Cardiac septum (tissue), 1 donor: ENCODE data around the gene FAM151A. TPM values are rescaled to one million over a fixed set of nuclear protein-coding genes. Genes with fewer than 3 reads are reported as not detected.
"Not testable (repeated sequence)": the region's sequence is repeated elsewhere in the genome, so short reads cannot be mapped to it uniquely, and the experiment has no call there.

Experiments used
- DNase-seq: peaks from one replicate; pipeline ENCODE4 v3.0.0-alpha.2; 2020; ENCODE audit warnings: low spot score
- intact Hi-C: fragments of 100-400 bp; cut with DNase I; formaldehyde crosslinking; loops from one replicate; pipeline ENCODE4 v1.14.0; 2022
- total RNA-seq: library from RNA; stranded (reverse); fragmentation: NEBNext Ultra II Directional; extraction: Animal tissue kit (Norgen Biotek cat#: 25700); gene quantifications from one replicate; pipeline ENCODE4 v1.2.1, GENCODE V29; 2021
- donor health status: DM: no; HTN: no; CAD: no.

The FAM151A gene
- total RNA-seq, 1 donor from 2014 or later: 0.22 TPM

DNA sequence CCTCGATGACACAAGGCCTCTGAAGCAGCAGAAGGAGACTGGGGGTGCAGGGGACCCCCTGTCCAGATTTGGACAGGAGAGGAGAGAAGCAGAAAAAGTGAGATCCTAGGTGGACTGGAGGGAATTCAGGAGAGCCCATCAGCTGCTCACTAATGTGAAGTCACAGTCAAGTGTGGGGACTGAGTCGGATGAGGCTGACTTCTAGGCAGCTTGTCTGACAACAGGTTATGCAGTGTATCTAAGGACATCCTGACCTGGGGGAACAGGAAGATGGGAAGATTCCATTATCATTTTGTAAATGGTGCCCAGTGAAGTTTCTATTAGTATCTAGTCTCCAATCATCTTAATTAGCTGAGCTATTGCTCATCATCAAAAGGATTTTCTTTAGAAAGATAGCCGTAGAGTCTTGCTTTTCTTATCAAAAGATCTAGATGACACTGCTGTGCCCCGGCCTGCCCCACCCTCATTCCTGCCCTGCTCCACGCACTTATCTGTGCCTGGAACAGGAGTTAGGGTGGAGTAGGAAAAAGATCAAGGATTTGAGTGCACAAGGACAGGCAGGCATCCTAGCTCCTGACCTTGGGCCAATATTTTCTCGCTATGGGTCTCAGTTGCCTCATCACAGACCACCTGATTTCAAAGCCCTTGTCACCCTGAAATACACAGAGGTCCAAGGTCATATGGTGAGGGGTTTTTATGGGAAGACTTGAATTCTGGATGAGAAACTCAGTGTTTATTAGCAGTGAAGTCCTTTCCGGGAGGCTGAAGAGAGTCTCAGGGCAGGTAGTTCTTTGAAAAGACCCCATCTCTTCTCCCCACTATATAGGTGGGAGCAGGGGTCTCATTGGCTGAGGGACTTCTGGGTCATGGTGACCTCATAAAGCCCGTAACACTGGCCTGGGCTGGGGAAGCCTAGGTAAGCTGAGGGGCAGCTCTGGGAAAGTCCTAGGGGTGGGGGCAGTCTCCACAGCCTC is 17.8 kb upstream of the FAM151A start, which contains the start of gene MROH7:
Gene MROH7 (plus strand): TSS at position 924 of the 974 bp plus-strand sequence. CDS start 11,141 bp downstream, outside the sequence.
- intact Hi-C loops: no loop called here
- DNase-seq: no peak

DNA sequence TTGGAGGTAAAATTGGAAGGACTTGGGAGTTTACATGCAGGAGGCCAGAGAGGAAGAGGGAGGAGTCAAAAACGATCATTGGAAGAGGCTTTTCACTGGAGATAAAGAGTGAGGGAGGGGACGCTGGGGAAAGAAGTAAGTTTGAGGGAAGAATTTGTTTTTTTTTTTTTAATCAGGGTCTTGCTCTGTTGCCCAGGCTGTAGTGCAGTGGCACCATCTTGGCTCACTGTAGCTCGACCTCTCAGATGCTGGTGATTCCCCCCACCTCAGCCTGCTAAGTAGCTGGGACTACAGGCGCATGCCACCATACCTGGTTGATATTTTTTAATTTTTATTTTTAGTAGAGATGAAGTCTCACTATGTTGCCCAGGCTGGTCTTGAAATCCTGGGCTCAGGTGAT is 17.0 kb upstream of the FAM151A start:
- intact Hi-C loops: no loop called here
- no peak for DNase-seq

DNA sequence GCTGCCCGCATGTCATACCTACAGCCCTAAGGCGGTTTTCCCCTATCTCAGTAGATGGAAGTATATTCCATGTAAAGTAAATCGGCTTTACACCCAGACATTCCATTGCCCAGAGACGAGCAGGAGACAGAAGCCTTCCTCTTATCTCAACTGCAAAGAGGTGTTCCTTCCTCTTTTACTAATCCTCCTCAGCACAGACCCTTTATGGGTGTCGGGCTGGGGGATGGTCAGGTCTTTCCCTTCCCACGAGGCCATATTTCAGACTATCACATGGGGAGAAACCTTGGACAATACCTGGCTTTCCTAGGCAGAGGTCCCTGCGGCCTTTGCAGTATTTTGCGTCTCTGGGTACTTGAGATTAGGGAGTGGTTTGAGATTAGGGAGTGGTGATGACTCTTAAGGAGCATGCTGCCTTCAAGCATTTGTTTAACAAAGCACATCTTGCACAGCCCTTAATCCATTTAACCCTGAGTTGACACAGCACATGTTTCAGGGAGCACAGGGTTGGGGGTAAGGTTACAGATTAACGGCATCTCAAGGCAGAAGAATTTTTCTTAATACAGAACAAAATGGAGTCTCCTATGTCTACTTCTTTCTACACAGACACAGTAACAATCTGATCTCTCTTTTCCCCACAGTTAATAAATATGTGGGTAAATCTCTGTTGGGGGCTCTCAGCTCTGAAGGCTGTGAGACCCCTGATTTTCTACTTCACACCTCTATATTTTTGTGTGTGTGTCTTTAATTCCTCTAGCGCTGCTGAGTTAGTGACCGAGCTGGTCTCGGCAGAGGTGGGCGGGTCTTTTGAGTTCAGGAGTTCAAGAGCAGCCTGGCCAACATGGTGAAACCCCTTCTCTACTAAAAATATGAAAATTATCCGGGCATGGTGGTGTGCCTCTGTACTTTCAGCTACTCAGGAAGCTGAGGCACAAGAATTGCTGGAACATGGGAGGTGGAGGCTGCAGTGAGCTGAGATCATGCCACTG is 13.4 kb upstream of the FAM151A start:
- intact Hi-C loops: not testable (repeated sequence)

DNA sequence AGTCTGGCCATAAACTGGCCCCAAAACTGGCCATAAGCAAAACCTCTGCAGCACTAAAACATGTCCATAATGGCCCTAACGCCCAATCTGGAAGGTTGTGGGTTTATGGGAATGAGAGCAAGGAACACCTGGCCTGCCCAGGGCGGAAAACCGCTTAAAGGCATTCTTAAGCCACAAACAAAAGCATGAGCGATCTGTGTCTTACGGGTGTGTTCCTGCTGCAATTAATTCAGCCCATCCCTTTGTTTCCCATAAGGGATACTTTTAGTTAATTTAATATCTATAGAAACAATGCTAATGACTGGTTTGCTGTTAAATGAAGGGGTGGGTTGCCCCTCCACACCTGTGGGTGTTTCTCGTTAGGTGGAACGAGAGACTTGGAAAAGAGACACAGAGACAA is 12.5 kb upstream of the FAM151A start:
- intact Hi-C loops, DNase-seq: not testable (repeated sequence)

More for the DNA sequence above, 13.4 kb upstream of the FAM151A start:
- not testable (repeated sequence) for DNase-seq

DNA sequence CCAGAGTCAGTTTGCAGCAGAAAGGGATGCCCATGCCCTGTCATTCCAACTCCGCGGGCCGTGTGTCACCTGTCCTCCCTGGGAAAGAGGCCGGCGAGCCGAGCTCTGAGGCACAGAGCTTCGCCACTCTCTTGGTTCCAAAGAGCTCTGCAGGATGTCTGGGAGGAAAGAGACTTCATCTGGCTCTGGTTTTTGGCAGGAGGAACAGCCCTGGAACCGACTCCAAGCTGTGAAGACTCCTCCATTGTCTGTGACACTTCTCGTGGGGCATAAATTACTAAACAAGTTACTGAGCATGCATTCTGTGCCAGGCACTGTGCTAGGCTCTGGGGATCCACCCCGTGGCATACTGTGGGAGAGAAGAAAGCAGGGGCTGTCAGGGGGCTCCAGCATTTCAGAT is 3.9 kb upstream of the FAM151A start:
- intact Hi-C loops: no loop called here
- no peak for DNase-seq

DNA sequence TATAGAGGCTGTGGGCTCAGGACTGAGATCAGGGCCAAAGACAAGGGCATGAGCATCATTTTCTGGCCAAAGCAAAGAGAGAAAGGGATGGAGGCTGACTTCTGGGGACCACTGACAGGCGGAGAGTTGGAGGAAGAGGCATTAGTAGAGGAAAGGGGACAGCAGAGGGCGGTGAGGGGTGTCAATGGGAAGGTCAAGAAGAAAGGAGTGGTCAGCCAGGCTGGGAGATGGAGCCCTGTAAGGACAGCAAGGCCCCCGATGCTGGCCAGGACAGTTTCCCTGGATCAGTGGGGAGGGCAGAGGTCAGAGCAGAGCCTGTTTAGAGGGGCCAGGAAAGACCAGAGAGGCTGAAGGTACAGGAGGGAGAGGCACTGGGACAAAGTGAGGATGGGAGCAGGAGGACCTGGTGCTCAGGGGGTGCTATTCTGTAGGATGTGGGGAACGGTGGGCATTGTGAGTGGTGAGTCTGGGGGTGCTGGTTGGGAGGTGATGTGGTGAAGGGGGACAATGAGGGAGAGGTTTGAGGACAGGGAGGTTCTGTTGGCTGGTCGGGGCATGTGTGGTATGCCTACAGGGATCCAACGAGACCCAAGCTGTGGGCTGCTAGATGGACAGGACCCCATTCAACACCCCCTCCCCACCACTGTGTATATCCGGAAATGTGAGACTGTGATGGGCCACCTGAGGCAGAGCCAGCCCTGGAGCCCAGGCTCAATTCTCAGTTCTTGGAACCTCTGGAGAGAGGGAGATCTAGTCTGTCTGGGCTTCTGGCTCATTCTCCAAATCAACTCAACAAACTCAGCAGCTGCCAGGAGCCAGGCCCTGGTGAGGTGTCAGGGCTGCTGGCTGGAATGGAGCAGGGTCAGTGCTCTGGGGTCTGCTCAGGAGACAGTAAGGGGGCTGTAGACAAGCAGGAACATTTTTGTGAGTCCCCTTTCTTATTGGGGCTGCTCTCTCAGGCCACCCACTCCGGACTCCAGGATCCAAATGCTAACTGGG is 1.4 kb upstream of the FAM151A start:
- no peak for DNase-seq
- intact Hi-C loops: no loop called here

DNA sequence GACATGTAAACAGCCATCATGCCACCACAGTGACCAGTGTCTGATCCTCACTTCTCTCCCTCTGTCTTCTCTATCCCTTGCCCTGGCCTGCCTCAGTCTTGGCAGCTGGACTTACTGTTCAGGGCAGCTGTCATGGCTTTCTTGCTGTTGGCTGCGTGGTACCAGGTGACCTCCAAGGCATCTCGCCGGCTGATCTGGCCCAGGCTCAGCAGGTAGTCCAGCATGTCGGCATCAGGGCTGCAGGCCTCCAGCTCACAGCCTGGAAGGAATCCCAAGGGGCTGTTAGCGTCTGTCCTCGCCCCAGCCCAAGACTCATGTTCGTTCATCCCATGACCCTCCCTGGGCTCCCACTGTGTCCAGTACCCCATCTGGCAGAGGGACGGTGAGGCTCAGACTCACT is 3.6 kb downstream of the FAM151A start:
- DNase-seq: no peak
- intact Hi-C loops: no loop called here

DNA sequence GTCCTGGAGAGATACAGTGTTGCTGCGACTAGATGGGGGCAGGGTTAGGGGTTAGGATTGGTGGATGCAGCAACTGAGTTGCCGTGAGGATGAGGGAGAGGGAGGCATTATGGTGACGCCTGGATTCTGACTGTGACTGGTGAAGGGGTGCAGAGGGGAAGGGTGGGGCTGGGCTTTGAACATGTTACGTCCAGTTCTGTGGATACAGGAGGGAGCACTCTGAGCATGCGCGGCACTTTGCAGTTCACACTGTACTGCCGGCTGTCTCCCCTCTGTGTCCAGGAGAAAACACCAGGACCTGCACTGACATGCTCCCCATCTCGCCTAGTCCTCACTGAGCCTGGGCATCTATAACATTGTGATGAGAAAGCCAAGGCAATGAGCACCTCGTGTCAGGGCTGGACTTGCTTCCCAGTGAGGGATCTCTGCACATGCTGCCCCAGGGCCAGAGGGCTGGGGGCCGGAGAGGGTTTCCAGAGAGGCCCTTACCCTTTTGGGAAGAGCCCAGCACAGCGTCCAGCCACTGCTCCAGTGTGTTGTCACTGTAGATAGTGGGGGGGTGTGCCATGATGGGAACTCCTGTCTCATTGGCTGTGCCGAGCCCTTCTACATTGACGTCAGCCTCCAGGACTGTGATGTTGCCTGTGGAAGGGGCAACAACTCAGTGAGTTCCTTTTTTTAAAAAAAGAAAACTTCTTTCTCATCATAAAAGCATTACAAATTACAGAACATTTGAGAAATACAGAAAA is 7.6 kb downstream of the FAM151A start:
- intact Hi-C loops: no loop called here
- no peak for DNase-seq

DNA sequence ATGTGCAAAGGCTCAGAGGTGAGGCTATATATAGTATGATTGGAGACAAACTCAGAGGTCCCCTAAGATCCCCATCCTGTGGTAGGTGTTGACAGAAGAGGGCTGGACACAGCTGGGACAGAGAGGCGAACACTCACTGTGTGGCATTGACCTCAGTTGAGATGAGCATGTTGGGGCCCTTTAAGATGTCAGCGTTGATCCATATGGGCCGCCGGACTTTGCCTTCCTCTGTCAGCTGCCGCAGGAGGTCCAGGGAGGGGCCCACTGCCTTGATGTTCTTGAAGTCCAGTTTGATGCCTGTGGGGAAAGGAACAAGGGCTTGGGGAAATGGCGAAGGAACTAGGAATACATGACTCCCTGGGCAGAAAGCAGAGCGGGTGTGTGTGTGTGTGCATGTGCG is 8.8 kb downstream of the FAM151A start:
- intact Hi-C loops: no loop called here

DNA sequence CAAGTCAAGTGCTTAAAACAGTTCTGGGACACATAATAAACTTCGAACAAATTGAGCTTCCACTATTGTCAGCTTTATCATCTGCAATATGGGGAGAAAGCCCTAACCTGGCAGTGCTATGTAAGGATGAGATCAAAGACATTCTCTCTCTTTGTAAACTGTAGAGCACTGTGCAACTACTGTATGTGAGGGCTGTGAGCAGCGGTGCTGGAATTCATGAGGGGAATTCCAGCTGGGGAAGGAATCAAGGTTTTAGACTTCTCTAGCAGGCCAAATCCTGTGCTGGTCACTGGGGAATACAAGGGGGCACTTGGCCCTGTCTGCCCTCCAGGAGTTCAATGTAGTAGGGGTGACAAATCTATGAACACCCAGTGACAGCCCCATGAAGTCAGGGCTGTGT is 9.3 kb downstream of the FAM151A start:
- intact Hi-C loops: no loop called here
- DNase-seq: no peak

More for the DNA sequence above, 8.8 kb downstream of the FAM151A start:
- DNase-seq: no peak

DNA sequence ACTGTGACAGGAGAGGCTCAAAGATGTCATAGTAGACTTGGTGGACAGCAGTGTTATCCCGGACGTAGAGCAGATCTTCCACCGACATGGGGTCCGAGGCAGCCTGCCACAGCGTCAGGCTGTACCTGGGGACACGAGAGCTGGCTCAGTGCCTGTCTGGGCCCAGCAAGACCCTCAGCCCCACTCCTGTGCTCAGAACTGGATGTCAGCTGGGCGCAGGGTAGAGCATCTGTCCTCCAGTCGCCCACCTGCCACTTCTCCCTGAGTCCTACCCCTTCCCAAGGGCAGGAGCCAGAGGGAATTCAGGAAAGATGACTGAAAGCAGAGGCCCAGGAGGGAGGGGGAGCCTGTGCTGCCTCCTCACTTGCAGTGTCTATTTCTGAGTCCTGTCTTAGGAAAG is 11.7 kb downstream of the FAM151A start:
- DNase-seq: no peak
- intact Hi-C loops: no loop called here

DNA sequence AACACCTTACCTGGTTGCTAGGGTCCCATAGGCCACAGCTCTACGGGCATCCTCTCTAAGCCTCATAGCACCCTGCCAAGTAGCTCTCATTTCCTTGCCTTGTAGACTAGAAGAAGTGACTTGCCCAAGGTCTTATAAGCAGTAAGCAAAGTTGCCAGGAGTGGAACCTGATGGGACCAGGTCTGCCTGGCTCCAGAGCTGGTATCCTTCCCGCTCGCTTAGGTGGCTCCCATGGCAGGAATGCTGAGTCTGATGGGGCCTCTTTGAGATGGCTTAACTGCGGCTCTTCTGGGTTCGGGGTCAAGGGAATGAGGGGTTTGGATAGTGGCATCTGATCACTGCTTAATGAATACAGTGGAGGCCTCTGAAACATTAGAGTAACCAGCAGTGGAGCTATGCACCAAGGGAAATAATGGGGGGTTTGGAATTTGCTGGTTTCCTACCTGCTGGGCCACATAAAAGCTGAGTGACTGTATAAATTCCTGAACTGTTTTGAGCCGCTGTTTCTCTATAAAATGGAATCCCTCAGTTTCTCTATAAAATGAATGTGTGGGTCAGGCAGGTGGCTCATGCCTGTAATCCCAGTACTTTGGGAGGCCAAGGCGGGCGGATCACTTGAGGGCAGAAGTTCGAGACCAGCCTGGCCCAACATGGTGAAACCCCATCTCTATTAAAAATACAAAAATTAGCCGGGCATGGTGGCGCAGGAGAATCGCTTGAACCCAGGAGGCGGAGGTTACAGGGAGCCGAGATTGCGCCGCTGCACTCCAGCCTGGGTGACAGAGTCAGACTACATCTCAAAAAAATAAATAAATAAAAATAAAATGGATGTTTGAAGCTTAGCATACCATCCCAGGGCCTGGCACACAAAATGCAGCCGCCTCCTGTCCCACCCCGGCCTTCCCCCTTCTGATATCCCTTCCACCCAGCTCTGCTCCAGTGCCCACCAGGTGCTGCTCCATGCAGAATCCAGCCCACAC is 12.4 kb downstream of the FAM151A start:
- intact Hi-C loops: no loop called here
- DNase-seq: no peak

DNA sequence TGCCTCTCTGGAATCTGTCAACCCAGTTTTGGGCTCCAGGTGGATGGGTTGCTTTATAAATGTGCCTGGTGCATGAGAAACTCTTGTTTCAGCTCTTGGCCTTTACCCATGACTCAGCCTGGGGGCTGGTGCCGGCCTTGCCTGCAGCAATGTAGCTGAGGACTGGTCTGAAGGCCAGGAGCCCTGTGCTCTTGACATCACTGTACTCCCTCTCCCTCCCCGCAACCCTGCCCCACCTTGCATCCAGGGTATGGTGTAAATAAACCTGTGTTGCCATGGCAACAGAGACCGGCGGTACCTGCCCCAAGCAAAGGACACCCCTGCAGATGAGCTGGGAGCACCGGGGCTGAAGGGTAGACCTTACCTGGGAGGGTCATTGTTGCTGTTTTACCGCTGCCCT is 13.3 kb downstream of the FAM151A start:
- DNase-seq: no peak
- intact Hi-C loops: no loop called here

DNA sequence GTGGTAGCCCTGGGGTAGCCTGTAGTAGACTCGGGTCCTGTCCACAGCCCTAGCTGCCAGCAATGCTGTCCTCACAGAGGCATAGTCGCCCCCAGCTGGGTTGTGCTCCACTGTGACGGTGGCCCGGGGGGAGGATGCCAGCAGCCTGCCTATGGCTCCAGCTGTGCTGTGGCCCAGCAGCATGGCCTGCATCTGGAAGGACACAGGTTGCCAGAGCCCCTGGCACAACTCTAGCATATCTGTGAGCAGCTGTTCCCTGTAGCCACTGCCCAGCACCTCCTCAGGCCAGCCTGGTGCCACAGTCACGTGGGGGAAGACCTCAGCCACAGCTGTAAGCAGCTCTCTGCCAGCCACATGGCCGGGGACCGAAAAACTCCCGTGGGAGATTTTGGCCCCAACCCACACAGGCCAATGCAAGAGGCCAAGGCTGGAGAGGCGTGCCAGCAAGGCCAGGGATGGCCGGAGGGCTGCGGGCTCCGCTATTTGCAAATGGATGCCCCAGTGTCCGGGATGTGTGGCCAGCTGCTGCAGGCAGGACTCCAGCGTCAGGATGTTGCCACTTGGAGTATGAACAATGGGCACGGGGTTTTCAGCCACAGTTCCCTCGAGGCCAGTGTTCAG is 13.9 kb downstream of the FAM151A start:
- no peak for DNase-seq
- intact Hi-C loops: no loop called here

DNA sequence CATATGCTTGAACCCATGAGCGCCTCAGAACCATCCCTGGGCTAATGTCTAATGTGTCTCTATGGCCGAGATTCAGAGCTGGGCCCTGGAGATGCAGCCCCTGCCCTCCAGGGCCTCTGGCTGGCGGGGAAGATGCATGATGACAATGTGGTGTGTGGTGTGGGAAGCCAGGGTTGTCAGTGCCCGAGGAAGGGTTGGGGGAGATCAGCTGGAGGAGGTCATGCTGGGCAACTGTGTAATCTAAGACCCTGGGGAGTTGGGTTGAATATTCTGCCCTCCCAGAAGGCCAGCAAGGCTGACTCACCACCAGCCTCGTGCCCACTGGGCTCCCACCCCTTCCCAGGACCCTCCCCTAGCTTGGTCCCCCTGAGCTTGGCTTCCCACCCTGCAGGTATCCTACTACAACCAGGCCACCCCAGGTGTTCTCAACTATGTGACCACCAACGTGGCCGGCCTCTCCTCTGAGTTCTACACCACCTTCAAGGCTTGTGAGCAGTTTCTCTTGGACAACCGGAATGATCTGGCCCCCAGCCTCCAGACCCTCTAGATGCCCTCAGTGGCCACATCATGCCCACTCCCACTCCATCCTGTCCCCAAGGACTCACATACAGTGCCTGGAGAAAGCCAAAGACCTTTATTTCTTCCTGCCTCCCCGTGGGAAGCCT is 14.6 kb downstream of the FAM151A start:
- intact Hi-C loops: no loop called here
- DNase-seq: no peak
